Naive thymus-derived CD8-positive, alpha-beta T cell (primary cell): ENCODE results near the gene CLEC16A. TPM values are rescaled to one million over a fixed set of nuclear protein-coding genes. Genes with fewer than 3 reads are reported as not detected.

Experiments used
- ATAC-seq, 2 donors: fragments of 150-1000 bp; cut with Tn5 transposase in 1 of 2; sonication (Bioruptor Pico), chemical (Tn5 transposase) in 1 of 2; 1 replicate in 1 of 2; 2 replicates in 1 of 2; pipeline ENCODE4 v1.10.0; 2021; ENCODE audit warnings: mild to moderate bottlenecking in 2 of 2, moderate library complexity in 2 of 2
- POLR2A ChIA-PET: fragments of 350-600 bp; sonication (Branson Sonifier 250); formaldehyde crosslinking; loops from one replicate; lab custom pipeline; 2021; ENCODE audit warnings: antibody characterized with exemption; lab: Charles Lee
- DNase-seq, 10 donors: peaks; one replicate each; pipeline versions ENCODE4 v3.0.0 to v3.0.0-alpha.2; 2020 to 2022
- H3K27ac Mint-ChIP-seq, 10 donors: one replicate each; pipeline ENCODE4 v1.8.0; 2020 to 2022; ENCODE audit warnings: mild to moderate bottlenecking in 10 of 10, mixed read lengths in 10 of 10, moderate library complexity in 4 of 10, inconsistent platforms in 1 of 10
- H3K27me3 Mint-ChIP-seq, 5 donors: one replicate each; pipeline ENCODE4 v1.8.0; 2021 to 2022; ENCODE audit warnings: mixed read lengths in 5 of 5
- H3K36me3 Mint-ChIP-seq, 3 donors: one replicate each; pipeline ENCODE4 v1.8.0; 2020 to 2022; ENCODE audit warnings: mixed read lengths in 3 of 3, mild to moderate bottlenecking in 2 of 3, inconsistent platforms in 1 of 3
- H3K4me1 Mint-ChIP-seq, 4 donors: one replicate each; pipeline ENCODE4 v1.8.0; 2021 to 2022; ENCODE audit warnings: mixed read lengths in 4 of 4
- H3K4me3 Mint-ChIP-seq, 10 donors: one replicate each; pipeline ENCODE4 v1.8.0; 2020 to 2022; ENCODE audit warnings: mild to moderate bottlenecking in 10 of 10, mixed read lengths in 10 of 10, moderate library complexity in 6 of 10, inconsistent platforms in 1 of 10
- H3K9me3 Mint-ChIP-seq, 9 donors: one replicate each; pipeline ENCODE4 v1.8.0; 2020 to 2022; ENCODE audit warnings: mixed read lengths in 9 of 9, mild to moderate bottlenecking in 3 of 9, inconsistent platforms in 1 of 9, moderate library complexity in 1 of 9
- polyA plus RNA-seq, 3 donors: library from polyadenylated mRNA; unstranded; fragments of 300-500 nt; fragmentation: Illumina TruSeq; gene quantifications; one replicate each; pipeline ENCODE4 v1.2.3, GENCODE V29; 2021
- total RNA-seq, 8 experiments: library from RNA in 2 of 8; stranded (reverse) in 2 of 8; gene quantifications; one replicate each; pipeline ENCODE4 v1.2.3 and lab custom pipeline; 2021 to 2026

The CLEC16A gene
- total and polyA plus RNA-seq, 5 experiments from 2014 or later = 8.5 to 28.8 (median 19.4) TPM

DNA sequence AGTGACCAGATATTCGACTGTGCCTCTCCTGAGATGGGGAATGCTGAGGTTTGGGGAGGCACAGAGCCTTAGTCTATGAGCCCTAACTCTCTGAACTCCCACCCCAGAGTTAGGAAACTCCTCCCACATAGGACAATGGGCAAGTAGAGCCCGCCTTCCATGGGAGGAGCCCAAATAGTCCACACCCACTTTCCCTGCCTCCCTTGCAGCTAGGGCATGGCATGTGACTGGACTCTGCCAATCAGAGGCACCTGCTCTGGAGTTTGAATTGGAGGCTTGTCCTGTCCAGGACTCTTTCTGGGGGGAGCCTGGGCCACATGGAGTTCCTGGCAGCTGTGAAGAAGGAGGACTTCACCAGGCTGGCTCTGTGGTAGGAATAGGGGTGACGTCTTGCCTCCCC lies 263.3 kb downstream of the CLEC16A start:
- POLR2A ChIA-PET = no interaction called here
- Mint-ChIP-seq H3K27me3 (no peaks in the 10 kb centered on the region), H3K9me3 (no peaks in the 10 kb centered on the region), H3K36me3 (no peaks in the 10 kb centered on the region), H3K4me1 (peaks cover 14 to 31% (median 18%) of the 10 kb centered on the region in 4 donors), H3K27ac (peak overlapping the region in 2 of 10 donors; percentile 35 to 53), H3K4me3 (no peak overlapping the region)
- DNase-seq (no peak), ATAC-seq (no peak)

DNA sequence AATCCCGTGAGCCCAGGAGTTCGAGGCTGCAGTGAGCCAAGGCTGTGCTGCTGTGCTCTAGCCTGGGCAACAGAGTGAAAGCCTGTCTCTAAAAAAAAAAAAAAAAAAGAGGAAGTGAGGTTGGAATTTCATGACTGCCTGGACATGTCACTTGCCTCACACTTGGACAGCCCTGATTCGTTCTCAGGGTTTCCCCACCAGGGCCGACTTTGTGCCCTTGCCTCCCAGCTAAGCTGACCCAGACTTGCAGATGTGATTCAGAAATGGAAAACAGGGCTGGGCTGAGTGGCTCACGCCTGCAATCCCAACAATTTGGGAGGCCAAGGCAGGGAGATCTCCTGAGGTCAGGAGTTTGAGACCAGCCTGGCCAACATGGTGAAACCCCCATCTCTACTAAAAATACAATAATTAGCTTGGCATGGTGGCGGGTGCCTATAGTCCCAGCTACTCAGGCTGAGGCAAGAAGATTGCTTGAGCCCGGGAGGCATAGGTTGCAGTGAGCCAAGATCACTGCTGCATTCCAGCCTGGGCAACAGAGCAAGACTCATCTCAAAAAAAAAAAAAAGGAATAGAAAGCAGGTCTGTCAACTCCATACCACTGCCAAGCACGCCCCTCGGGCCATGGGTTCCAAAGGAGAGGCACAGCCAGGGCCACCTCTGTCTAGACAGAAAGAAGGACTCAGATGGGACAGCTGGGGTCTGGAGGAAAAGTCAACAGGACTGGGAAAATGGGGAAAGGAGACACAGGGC lies 264.7 kb downstream of the CLEC16A start:
- DNase-seq = no peak
- Mint-ChIP-seq H3K4me3 (no peak overlapping the region), H3K36me3 (no peaks in the 10 kb centered on the region), H3K4me1 (peaks cover 14 to 31% (median 18%) of the 10 kb centered on the region in 4 donors), H3K9me3 (no peaks in the 10 kb centered on the region), H3K27me3 (no peaks in the 10 kb centered on the region), H3K27ac (peak overlapping the region in 1 of 10 donors; percentile 37)
- no peak for ATAC-seq
- POLR2A ChIA-PET = interaction anchor here (0.7 to 1.7 kb wide), 3 partner anchors 16 to 43 kb away, joined by 4 to 5 read pairs (median 5); no protein-coding TSS in a partner anchor

DNA sequence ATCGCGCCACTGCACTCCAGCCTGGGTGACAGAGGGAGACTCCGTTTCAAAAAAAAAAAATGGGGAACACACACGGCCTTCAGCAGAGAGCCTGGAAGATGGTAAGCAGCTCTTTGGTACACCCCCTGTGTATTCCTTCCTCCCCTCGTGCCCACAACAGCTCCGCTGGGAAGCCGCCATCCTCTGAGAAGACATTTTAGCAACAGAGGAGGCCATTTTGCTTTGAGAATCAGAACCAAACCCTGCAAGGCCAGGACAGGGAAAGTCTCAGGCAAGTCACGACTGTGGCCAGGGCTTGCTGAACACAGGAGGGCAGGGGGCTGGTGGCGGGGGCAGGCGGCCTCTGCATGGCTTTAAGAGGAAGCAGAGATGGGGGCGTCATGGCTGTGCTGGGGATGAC lies 265.9 kb downstream of the CLEC16A start:
- H3K4me3 Mint-ChIP-seq = no peak overlapping the region
- ATAC-seq (no peak), DNase-seq (no peak)
- H3K9me3 Mint-ChIP-seq = no peaks in the 10 kb centered on the region
- peaks cover 14 to 31% (median 16%) of the 10 kb centered on the region in 4 donors for H3K4me1 Mint-ChIP-seq
- POLR2A ChIA-PET = no interaction called here
- no peaks in the 10 kb centered on the region for H3K27me3 Mint-ChIP-seq
- no peaks in the 10 kb centered on the region for H3K36me3 Mint-ChIP-seq
- H3K27ac Mint-ChIP-seq = no peak overlapping the region

DNA sequence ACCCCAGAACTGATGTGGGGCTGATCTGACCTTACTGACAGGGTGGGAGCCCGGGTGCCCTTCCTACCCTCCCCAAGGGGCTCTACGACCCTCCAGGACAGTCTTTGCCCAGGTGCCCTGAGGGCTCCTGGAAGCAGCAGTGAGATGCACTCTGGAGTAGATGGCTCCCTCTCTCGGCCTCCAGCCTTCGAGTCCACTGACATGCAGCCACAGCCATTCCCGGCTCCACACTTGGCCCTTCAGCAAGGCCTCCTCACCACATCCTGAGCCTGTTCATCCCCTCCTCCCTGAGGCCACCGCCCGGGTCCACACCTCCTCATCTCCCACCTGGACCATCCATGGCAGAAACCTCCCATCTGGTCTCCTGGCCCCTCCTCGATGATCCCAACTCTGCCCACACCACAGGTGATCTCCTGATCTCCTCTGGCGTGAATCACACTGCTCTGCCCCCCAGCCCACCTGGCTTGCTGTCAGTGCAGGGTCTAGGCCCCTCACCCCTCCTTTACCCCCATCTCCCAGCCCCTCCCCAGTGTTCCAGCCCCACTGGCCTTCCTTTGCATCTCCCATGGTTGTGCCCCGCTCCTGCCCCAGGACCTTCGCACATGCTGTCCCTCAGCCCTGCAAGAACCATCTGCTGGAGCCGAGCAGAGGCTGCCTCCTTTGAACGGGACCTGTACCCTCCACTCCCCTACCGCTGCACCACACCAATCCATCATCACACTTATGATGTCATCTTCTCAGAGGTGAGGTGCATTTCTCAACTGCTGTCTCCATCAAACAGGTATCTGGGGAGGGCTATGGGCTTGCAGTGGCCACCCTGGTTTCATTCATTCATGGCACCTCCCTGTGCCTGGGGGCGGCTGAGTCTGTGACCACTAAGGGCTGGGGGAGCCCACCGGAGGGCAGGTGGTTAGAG lies 267.0 kb downstream of the CLEC16A start:
- ATAC-seq = no peak
- Mint-ChIP-seq H3K4me1 (peaks cover 13 to 30% (median 13%) of the 10 kb centered on the region in 4 donors), H3K27me3 (no peaks in the 10 kb centered on the region)

DNA sequence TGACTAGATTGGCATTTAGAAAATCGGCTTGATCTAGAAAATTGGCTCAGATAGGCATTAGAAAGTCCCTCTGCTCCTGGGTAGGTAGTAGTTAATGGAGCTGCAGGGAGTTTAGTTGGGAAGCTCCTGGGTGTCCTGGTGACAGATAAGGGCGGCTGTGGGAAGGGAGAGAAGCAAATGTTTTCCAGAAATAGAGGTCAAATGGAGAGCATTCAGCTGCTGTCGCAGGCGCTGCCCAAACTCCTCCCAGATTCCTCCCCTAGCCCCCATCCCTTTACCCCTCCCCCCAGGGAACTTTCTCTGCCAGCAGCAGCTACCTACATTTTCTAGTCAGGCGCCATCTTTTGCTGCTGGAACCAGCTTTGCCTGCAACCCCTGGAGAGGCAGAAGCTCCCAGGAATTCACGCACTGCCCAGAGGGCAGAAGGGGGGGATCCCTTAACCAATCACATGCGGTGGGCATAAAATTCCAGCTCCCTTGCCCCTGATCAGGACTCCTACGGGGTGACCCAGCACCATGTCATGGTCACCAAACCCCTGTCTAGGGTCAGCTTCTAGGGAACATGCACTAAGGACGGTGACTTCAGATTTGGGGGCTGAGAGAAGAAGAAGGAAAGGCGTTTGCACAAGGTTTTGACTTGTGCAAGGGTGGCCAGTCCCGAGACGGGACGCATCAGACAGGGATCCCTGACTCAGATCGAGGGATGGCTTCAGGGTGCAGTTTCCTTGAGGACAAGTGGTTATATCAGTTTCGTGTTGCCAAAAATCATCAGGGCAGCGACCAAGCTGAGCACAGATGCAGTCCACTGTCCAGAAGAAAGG lies 267.8 kb downstream of the CLEC16A start:
- H3K4me3 Mint-ChIP-seq = no peak overlapping the region
- ATAC-seq (no peak), DNase-seq (no peak)
- peaks cover 4 to 21% (median 6%) of the 10 kb centered on the region in 4 donors for H3K4me1 Mint-ChIP-seq
- peaks cover 0 to 9% (median 3%) of the 10 kb centered on the region in 9 donors for H3K9me3 Mint-ChIP-seq
- H3K27ac Mint-ChIP-seq = no peak overlapping the region
- H3K27me3 Mint-ChIP-seq = no peaks in the 10 kb centered on the region
- H3K36me3 Mint-ChIP-seq = peaks cover 0 to 7% (median 0%) of the 10 kb centered on the region in 3 donors
- POLR2A ChIA-PET = interaction anchor here (0.9 to 1.2 kb wide), 2 partner anchors 44 to 123 kb away, joined by 4 to 5 read pairs; partner anchors contain the start of gene SOCS1

More for the DNA sequence above, 267.0 kb downstream of the CLEC16A start:
- POLR2A ChIA-PET = interaction anchor here (1.2 kb wide), 1 partner anchor 45 kb away, joined by 4 read pairs; the partner anchor contains the start of gene SOCS1
- H3K36me3 Mint-ChIP-seq = peaks cover 0 to 7% (median 0%) of the 10 kb centered on the region in 3 donors
- H3K4me3 Mint-ChIP-seq = no peak overlapping the region
- H3K27ac Mint-ChIP-seq = peak overlapping the region in 3 of 10 donors; percentile 63 to 67 (median 66)
- peaks cover 0 to 9% (median 3%) of the 10 kb centered on the region in 9 donors for H3K9me3 Mint-ChIP-seq
- DNase-seq = no peak

DNA sequence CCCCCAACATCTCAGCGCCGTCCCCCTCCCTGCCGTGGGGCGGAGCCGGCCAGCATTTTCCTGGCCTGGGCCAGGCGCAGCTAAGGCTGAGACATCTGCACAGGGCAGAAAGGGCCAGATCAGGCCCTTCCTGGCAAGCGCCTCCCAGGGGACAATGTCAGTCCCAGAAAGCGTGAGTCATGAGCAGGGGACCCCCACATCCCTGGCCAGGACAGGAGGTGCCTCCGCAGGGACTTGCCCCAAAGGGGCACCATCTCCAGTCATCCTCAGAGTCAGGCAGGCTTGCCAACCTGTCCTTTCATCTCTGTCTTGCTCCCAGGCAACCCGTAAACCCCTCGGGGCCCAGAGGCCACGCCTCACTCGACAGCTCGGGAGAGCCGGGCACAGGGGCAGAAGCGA lies 268.4 kb downstream of the CLEC16A start:
- H3K4me3 Mint-ChIP-seq = no peak overlapping the region
- H3K36me3 Mint-ChIP-seq = peaks cover 0 to 10% (median 3%) of the 10 kb centered on the region in 3 donors
- DNase-seq = no peak
- H3K27me3 Mint-ChIP-seq = no peaks in the 10 kb centered on the region
- H3K4me1 Mint-ChIP-seq = peaks cover 1 to 16% (median 4%) of the 10 kb centered on the region in 4 donors
- peaks cover 0 to 11% (median 4%) of the 10 kb centered on the region in 9 donors for H3K9me3 Mint-ChIP-seq
- H3K27ac Mint-ChIP-seq = peak overlapping the region in 1 of 10 donors; percentile 31
- POLR2A ChIA-PET = interaction anchor here (0.9 to 1.2 kb wide), 2 partner anchors 43 to 123 kb away, joined by 4 to 5 read pairs; partner anchors contain the start of gene SOCS1
- ATAC-seq = no peak

DNA sequence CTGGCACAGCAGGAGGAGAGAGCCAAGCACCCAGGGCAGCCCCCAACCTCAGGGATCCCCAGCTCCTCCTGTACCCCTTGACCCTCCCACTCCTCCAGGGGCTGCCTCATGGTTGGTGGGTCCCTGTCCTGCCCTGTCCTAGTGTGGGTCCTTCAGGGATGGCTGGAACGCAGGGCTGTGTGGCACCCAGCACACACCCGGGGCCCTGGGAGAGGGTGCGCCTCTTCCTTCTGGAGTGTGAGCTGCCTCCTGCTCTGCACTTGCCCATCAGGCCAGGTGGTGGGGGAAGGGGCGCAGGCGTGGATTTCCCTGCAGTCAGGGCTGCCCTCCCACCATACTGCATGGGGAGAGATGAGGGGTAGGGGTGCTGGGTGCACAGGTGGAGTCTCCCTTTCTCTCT lies 269.0 kb downstream of the CLEC16A start:
- POLR2A ChIA-PET = no interaction called here
- Mint-ChIP-seq H3K4me3 (no peak overlapping the region), H3K4me1 (peaks cover 0 to 10% (median 4%) of the 10 kb centered on the region in 4 donors), H3K9me3 (peaks cover 0 to 13% (median 5%) of the 10 kb centered on the region in 9 donors), H3K27me3 (no peaks in the 10 kb centered on the region), H3K36me3 (peaks cover 0 to 14% (median 4%) of the 10 kb centered on the region in 3 donors), H3K27ac (peak overlapping the region in 1 of 10 donors; percentile 31)
- no peak for DNase-seq
- no peak for ATAC-seq

DNA sequence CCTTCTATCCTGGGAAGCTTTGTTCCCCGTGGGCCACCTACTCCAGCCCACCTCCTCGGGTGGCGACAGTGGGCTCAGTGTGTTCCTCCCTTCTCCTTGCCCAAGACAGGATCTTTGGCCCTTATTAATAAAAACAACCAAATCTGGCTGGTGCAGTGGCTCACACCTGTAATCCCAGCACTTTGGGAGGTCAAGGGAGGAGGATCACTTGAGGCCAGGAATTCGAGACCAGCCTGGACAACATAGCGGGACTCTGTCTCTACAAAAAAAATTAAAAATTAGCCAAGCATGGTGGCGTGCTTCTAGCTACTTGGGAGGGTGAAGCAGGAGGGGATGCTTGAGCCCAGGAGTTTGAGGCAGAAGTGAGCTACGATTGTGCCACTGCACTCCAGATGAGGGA lies 269.4 kb downstream of the CLEC16A start:
- H3K9me3 Mint-ChIP-seq = peaks cover 0 to 13% (median 5%) of the 10 kb centered on the region in 9 donors
- peaks cover 0 to 14% (median 8%) of the 10 kb centered on the region in 3 donors for H3K36me3 Mint-ChIP-seq
- peaks cover 2 to 14% (median 4%) of the 10 kb centered on the region in 4 donors for H3K4me1 Mint-ChIP-seq
- H3K27me3 Mint-ChIP-seq = no peaks in the 10 kb centered on the region
- peak overlapping the region in 1 of 10 donors; percentile 31 for H3K27ac Mint-ChIP-seq
- H3K4me3 Mint-ChIP-seq = no peak overlapping the region
- no peak for ATAC-seq
- no peak for DNase-seq
- POLR2A ChIA-PET = interaction anchor here (1.5 kb wide), 1 partner anchor 11 kb away, joined by 8 read pairs; no protein-coding TSS in a partner anchor

DNA sequence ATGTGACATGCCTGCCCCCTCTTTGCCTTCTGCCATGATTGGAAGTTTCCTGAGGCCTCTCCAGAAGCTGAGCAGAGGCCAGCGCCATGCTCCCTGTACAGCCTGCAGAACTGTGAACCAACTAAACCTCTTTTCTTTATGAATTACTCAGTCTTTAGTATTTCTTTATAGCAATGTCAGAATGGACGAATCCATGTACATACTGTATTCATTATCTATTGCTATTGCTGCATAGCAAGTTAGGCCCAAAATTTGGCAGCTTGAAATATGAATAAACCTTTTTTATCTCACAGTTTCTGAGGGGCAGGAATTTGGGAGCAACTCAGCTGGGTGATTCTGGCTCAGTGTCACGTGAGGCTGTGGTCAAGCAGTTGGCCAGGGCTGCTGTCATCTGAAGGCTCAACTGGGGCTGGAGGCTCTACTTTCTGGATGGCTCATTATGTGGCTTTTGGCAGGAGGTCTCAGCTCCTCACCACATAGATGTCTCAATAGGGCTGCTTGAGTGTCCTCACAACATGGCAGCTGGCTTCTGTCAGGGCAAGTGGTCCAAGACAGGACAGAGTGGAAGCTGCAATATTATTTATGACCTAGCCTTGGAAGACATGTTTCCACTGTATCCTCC lies 271.7 kb downstream of the CLEC16A start:
- Mint-ChIP-seq H3K9me3 (peaks cover 0 to 13% (median 5%) of the 10 kb centered on the region in 9 donors), H3K4me1 (peaks cover 8 to 18% (median 10%) of the 10 kb centered on the region in 4 donors), H3K27ac (peak overlapping the region in 1 of 10 donors; percentile 18), H3K36me3 (peaks cover 0 to 14% (median 9%) of the 10 kb centered on the region in 3 donors), H3K27me3 (no peaks in the 10 kb centered on the region), H3K4me3 (no peak overlapping the region)
- no peak for ATAC-seq
- POLR2A ChIA-PET = no interaction called here
- no peak for DNase-seq

DNA sequence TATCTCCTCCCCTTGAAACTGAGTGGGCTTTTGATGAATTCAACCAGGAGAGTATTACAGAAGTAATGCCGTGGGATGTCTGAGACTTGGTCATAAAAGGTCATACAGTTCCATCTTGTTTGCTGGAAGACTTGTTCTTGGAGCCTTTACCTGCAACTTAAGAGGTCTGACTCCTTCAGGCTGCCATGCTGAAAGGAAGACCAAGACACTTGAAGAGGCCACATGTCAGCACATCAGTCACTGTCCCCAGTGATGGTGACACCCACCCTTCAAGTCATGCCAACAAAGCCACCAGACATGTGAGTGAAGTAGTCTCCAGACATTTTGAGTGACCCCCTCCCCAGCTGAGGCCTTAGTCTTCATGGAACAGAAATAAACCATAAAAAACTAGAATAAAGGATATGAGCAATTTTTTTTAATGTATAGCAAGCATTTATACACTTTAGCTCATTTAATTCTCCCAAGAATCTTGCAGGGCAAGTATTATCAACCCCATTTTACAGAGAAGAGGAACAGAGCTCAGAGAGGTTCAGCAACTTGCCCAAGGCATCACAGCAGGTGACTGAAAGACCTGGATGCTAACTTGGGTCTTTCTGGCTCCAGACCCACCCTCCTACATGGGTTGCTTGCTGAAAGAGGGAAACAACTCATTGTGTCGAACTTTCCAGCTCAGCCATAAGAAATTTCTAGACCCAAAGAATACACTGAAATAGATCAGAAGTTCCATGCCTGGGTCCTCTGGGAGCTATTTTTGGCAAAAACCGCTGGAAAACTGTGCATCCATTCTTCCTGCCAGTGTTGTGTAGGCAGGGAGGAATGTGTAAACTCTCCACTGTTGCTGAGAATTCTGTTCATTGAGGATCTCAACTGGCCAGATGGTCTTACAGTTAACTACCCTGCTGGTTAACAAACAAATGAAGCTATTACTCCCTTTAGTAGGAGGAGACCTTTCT lies 273.6 kb downstream of the CLEC16A start:
- Mint-ChIP-seq H3K27ac (peak overlapping the region in 1 of 10 donors; percentile 47), H3K4me1 (peaks cover 6 to 20% (median 17%) of the 10 kb centered on the region in 4 donors), H3K4me3 (no peak overlapping the region), H3K36me3 (peaks cover 0 to 14% (median 9%) of the 10 kb centered on the region in 3 donors), H3K9me3 (peaks cover 0 to 13% (median 5%) of the 10 kb centered on the region in 9 donors), H3K27me3 (no peaks in the 10 kb centered on the region)
- ATAC-seq (no peak), DNase-seq (no peak)
- POLR2A ChIA-PET = interaction anchor here (0.6 to 1.3 kb wide), 5 partner anchors 15 to 122 kb away, joined by 3 to 7 read pairs (median 4); partner anchors contain the start of gene SOCS1
